A549 (cell line): ENCODE measurements around the gene ASCC2. TPM values are rescaled to one million over a fixed set of nuclear protein-coding genes. Genes with fewer than 3 reads are reported as not detected.

Source experiments
- ATAC-seq, 2 experiments: fragments of 200-7000 bp in 1 of 2; fragments of >200 bp in 1 of 2; cut with Nextera tagmentation in 1 of 2; cut with Tn5 transposase in 1 of 2; 3 replicates each; pipeline versions ENCODE4 v1.8.0 to v1.9.1; 2018 to 2020; ENCODE audit warnings: mild to moderate bottlenecking in 1 of 2, moderate library complexity in 1 of 2
- CTCF ChIA-PET: fragments of 300-600 bp; sonication (Branson Sonifier 250); formaldehyde crosslinking; extraction: SDS; loops from one replicate; lab custom pipeline; 2021; ENCODE audit warnings: antibody characterized with exemption, inconsistent platforms; lab: Yijun Ruan, JAX
- POLR2A ChIA-PET: fragments of 350-600 bp; formaldehyde crosslinking; extraction: SDS; loops from one replicate; lab custom pipeline; 2021; ENCODE audit warnings: antibody characterized with exemption, inconsistent platforms; lab: Yijun Ruan, JAX
- DNase-seq, 2 experiments: peaks; one replicate each; pipeline versions ENCODE4 v3.0.0 to v3.0.0-alpha.2; 2011 to 2016; ENCODE audit warnings: low read depth in 1 of 2, low spot score in 1 of 2
- FAIRE-seq: peaks from 2 replicates; lab custom pipeline; 2011; peaks lifted over from hg19 to GRCh38; lab: Jason Lieb, UNC
- H3K27ac ChIP-seq, 2 experiments: fragments of >200 bp; sonication (Bioruptor Twin); formaldehyde crosslinking; 3 replicates each; pipeline ENCODE4 v1.5.1; 2016 to 2017
- H3K4me1 ChIP-seq: fragments of >200 bp; sonication (Bioruptor Twin); formaldehyde crosslinking; 3 replicates; pipeline ENCODE4 v1.6.1; 2016
- H3K4me2 ChIP-seq: fragments of >200 bp; sonication (Bioruptor Twin); formaldehyde crosslinking; 3 replicates; pipeline ENCODE4 v1.6.1; 2016
- H3K4me3 ChIP-seq: fragments of >200 bp; sonication (Bioruptor Twin); formaldehyde crosslinking; 3 replicates; pipeline ENCODE4 v1.5.1; 2016
- H3K9me3 ChIP-seq: fragments of >200 bp; sonication (Bioruptor Twin); formaldehyde crosslinking; 3 replicates; pipeline ENCODE4 v1.6.1; 2016
- CBX2 ChIP-seq: fragments of 200-600 bp; sonication (generic); IDR thresholded peaks from 2 replicates; pipeline ENCODE4 v1.6.1; 2016; ENCODE audit warnings: low read depth, mild to moderate bottlenecking, borderline replicate concordance
- CHD2 ChIP-seq: fragments of 150-350 bp; IDR thresholded peaks from 2 replicates; pipeline ENCODE4 v1.6.1; 2014; ENCODE audit warnings: low read length; ENCODE audit not compliant: partially characterized antibody
- CHD4 ChIP-seq: fragments of 200-600 bp; sonication (generic); IDR thresholded peaks from 2 replicates; pipeline ENCODE4 v1.6.1; 2016; ENCODE audit warnings: antibody characterized with exemption, mild to moderate bottlenecking, borderline replicate concordance
- E2F6 ChIP-seq: IDR thresholded peaks from 2 replicates; pipeline ENCODE4 v1.6.1; 2012; ENCODE audit warnings: low read depth, borderline replicate concordance
- FOSB ChIP-seq: fragments of 250-450 bp; sonication (Bioruptor Pico); IDR thresholded peaks from 2 replicates; pipeline ENCODE4 v1.5.0; 2020; ENCODE audit warnings: mild to moderate bottlenecking, moderate library complexity
- HDAC2 ChIP-seq: fragments of 200-600 bp; sonication (generic); IDR thresholded peaks from 2 replicates; pipeline ENCODE4 v1.6.1; 2016
- HEYL ChIP-seq: fragments of 250-450 bp; sonication (Bioruptor Pico); IDR thresholded peaks from 2 replicates; pipeline ENCODE4 v1.8.0; 2021; ENCODE audit warnings: mild to moderate bottlenecking, moderate library complexity
- HOXA7 ChIP-seq: fragments of 250-450 bp; sonication (Bioruptor Pico); IDR thresholded peaks from 2 replicates; pipeline ENCODE4 v1.5.0; 2020; ENCODE audit warnings: mild to moderate bottlenecking, moderate library complexity
- JUN ChIP-seq, 2 experiments: fragments of >200 bp; sonication (Bioruptor Twin); formaldehyde crosslinking; IDR thresholded peaks; 2 replicates in 1 of 2; 3 replicates in 1 of 2; pipeline ENCODE4 v1.6.1; 2016 to 2017
- MAFK ChIP-seq: fragments of 450-650 bp; IDR thresholded peaks from 2 replicates; pipeline ENCODE4 v1.6.1; 2014; ENCODE audit not compliant: partially characterized antibody
- MYC ChIP-seq: IDR thresholded peaks from 2 replicates; pipeline ENCODE4 v1.6.1; 2012; ENCODE audit warnings: mild to moderate bottlenecking, inconsistent platforms, low read length, improper control_type of control experiment, borderline replicate concordance
- NFE2L2 ChIP-seq: fragments of 150-350 bp; conservative IDR thresholded peaks from 2 replicates; pipeline ENCODE4 v1.6.1; 2014; ENCODE audit warnings: low read length
- NR3C1 ChIP-seq: fragments of >200 bp; sonication (Bioruptor Twin); formaldehyde crosslinking; IDR thresholded peaks from 3 replicates; pipeline ENCODE4 v1.6.1; 2017
- RARB ChIP-seq: fragments of 250-450 bp; sonication (Bioruptor Pico); IDR thresholded peaks from 2 replicates; pipeline ENCODE4 v1.8.0; 2021; ENCODE audit warnings: mild to moderate bottlenecking, moderate library complexity
- REST ChIP-seq: fragments of 200-600 bp; sonication (generic); IDR thresholded peaks from 2 replicates; pipeline ENCODE4 v1.6.1; 2016; ENCODE audit warnings: antibody characterized with exemption, mild to moderate bottlenecking, moderate library complexity
- RFX5 ChIP-seq: fragments of 450-650 bp; IDR thresholded peaks from 2 replicates; pipeline ENCODE4 v1.7.1; 2014; ENCODE audit warnings: antibody characterized with exemption, mild to moderate bottlenecking, moderate library complexity
- RNF2 ChIP-seq: fragments of 200-600 bp; sonication (generic); IDR thresholded peaks from 2 replicates; pipeline ENCODE4 v1.6.1; 2016; ENCODE audit warnings: low read depth, mild to moderate bottlenecking, antibody characterized with exemption, moderate library complexity, borderline replicate concordance
- SREBF2 ChIP-seq: fragments of 450-650 bp; IDR thresholded peaks from 2 replicates; pipeline ENCODE4 v1.6.1; 2014; ENCODE audit warnings: mild to moderate bottlenecking, moderate library complexity
- ZC3H11A ChIP-seq: fragments of 450-650 bp; IDR thresholded peaks from 2 replicates; pipeline ENCODE4 v1.6.1; 2014; ENCODE audit warnings: antibody characterized with exemption, mild to moderate bottlenecking
- WGBS: methylation state at CpG from one replicate; pipeline ENCODE4 v1.1.6; 2017; ENCODE audit errors: missing lambda C conversion rate; 5-methylcytosine and 5-hydroxymethylcytosine counted together
- polyA plus RNA-seq, 4 experiments: library from polyadenylated mRNA; depleted of rRNA in 3 of 4; stranded (reverse); fragments of >200 nt; fragmentation: RNase III in 1 of 4; extraction: RNeasy Plus Mini Kit Qiagen cat#74134 plus additional on column Dnase treatment in 1 of 4; gene quantifications; 2 replicates in 3 of 4; 3 replicates in 1 of 4; pipeline ENCODE4 v1.2.3, GENCODE V29; 2011 to 2017
- TF ChIP-seq, protein P1 (sequence below): fragments of 250-450 bp; sonication (Bioruptor Pico); IDR thresholded peaks from 2 replicates; pipeline ENCODE4 v1.5.0; 2020; ENCODE audit warnings: low read depth, mild to moderate bottlenecking, moderate library complexity
- TF ChIP-seq, protein P2 (sequence below): fragments of 150-350 bp; IDR thresholded peaks from 2 replicates; pipeline ENCODE4 v1.6.1; 2014; ENCODE audit warnings: low read depth, mild to moderate bottlenecking, low read length
- TF ChIP-seq, protein P3 (sequence below): fragments of >200 bp; sonication (Bioruptor Twin); formaldehyde crosslinking; IDR thresholded peaks from 3 replicates; pipeline ENCODE4 v1.5.1; 2016
- TF ChIP-seq, protein P4 (sequence below): IDR thresholded peaks from 2 replicates; pipeline ENCODE4 v1.6.1; 2012
- TF ChIP-seq, protein P5 (sequence below): fragments of 250-450 bp; sonication (Bioruptor Pico); IDR thresholded peaks from 2 replicates; pipeline ENCODE4 v1.5.0; 2021; ENCODE audit warnings: mild to moderate bottlenecking, moderate library complexity, borderline replicate concordance

Gene ASCC2
- polyA plus RNA-seq, 2 of the 4 experiments (the other 2 are of a cell fraction): 27.2 to 31.6 TPM

DNA sequence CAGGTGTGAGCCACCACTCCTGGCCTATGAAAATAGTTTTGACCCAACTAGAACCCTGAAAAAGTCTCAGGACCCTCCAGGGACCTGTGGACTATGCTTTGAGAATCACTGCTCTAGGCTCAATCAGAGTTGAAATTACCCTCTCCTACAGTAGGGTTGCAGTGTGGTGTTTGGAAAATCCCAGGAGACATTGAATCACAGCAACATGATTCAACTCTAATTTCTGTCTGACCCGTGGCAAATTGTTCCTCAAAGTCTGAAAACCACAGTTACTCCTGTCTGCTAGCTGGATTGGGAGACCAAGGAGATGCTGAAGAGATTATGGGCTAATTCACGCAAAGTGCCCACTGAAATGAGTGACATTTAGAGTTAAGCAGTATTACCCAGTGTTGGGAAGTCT is 39.5 kb upstream of the ASCC2 start:
- no peaks in the 10 kb centered on the region for H3K9me3 ChIP-seq
- peaks cover 3% of the 10 kb centered on the region; the same call in 1 of the 3 replicates for H3K4me1 ChIP-seq
- CTCF ChIA-PET: no interaction called here
- H3K4me3 ChIP-seq: no peak overlapping the region
- 46% methylated on average over 2 of the region's 2 CpGs for WGBS
- TF ChIP-seq RFX5: no peak
- TF ChIP-seq HOXA7 (CRISPR knock-in tag): no peak
- TF ChIP-seq, protein P1, sequence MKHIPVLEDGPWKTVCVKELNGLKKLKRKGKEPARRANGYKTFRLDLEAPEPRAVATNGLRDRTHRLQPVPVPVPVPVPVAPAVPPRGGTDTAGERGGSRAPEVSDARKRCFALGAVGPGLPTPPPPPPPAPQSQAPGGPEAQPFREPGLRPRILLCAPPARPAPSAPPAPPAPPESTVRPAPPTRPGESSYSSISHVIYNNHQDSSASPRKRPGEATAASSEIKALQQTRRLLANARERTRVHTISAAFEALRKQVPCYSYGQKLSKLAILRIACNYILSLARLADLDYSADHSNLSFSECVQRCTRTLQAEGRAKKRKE: no peak
- no peak for TF ChIP-seq FOSB (CRISPR knock-in tag)
- TF ChIP-seq NFE2L2: no peak
- TF ChIP-seq HDAC2: no peak
- TF ChIP-seq, protein P2, sequence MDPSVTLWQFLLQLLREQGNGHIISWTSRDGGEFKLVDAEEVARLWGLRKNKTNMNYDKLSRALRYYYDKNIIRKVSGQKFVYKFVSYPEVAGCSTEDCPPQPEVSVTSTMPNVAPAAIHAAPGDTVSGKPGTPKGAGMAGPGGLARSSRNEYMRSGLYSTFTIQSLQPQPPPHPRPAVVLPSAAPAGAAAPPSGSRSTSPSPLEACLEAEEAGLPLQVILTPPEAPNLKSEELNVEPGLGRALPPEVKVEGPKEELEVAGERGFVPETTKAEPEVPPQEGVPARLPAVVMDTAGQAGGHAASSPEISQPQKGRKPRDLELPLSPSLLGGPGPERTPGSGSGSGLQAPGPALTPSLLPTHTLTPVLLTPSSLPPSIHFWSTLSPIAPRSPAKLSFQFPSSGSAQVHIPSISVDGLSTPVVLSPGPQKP: no peak
- TF ChIP-seq RARB (CRISPR knock-in tag): no peak
- TF ChIP-seq HEYL: no peak
- TF ChIP-seq RNF2: no peak
- TF ChIP-seq CBX2: no peak
- no peak for TF ChIP-seq ZC3H11A
- no peak for TF ChIP-seq SREBF2
- TF ChIP-seq MAFK: no peak
- TF ChIP-seq, protein P3, sequence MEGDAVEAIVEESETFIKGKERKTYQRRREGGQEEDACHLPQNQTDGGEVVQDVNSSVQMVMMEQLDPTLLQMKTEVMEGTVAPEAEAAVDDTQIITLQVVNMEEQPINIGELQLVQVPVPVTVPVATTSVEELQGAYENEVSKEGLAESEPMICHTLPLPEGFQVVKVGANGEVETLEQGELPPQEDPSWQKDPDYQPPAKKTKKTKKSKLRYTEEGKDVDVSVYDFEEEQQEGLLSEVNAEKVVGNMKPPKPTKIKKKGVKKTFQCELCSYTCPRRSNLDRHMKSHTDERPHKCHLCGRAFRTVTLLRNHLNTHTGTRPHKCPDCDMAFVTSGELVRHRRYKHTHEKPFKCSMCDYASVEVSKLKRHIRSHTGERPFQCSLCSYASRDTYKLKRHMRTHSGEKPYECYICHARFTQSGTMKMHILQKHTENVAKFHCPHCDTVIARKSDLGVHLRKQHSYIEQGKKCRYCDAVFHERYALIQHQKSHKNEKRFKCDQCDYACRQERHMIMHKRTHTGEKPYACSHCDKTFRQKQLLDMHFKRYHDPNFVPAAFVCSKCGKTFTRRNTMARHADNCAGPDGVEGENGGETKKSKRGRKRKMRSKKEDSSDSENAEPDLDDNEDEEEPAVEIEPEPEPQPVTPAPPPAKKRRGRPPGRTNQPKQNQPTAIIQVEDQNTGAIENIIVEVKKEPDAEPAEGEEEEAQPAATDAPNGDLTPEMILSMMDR: no peak
- no peak for TF ChIP-seq CHD4
- no peak for TF ChIP-seq MYC
- TF ChIP-seq NR3C1: no peak
- ATAC-seq (no peak), DNase-seq (no peak), FAIRE-seq (no peak)
- POLR2A ChIA-PET: no interaction called here
- H3K27ac ChIP-seq: no peak overlapping the region
- no peak overlapping the region for H3K4me2 ChIP-seq

DNA sequence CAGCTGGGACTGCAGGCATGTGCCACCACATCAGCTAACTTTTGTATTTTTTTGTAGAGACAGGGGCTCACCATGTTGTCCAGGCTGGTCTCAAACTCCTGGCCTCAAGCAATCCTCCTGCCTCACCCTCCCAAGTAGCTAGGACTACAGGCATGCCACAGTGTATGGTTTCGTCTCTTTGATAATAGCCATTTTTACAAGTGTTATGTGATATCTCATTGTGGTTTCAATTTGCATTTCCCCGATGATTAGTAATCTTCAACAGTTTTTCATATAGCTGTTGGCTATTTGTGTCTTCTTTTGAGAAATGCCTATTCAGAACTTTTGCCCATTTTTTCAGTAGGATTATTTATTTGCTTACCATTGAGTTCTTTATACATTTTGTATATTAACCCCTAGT is 35.9 kb upstream of the ASCC2 start:
- ATAC-seq (no peak), FAIRE-seq (no peak), DNase-seq (no peak)
- CTCF ChIA-PET: no interaction called here
- Histone ChIP-seq H3K4me2 (no peak overlapping the region), H3K27ac (no peak overlapping the region), H3K4me1 (no peaks in the 10 kb centered on the region), H3K4me3 (no peak overlapping the region), H3K9me3 (no peaks in the 10 kb centered on the region)
- 83% methylated on average over 2 of the region's 2 CpGs for WGBS
- POLR2A ChIA-PET: no interaction called here
- TF ChIP-seq, protein P4, sequence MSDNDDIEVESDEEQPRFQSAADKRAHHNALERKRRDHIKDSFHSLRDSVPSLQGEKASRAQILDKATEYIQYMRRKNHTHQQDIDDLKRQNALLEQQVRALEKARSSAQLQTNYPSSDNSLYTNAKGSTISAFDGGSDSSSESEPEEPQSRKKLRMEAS: no peak
- no peak for TF ChIP-seq E2F6
- TF ChIP-seq JUN (IDR thresholded peaks at IDR 0.05): no peak
- TF ChIP-seq REST: no peak
- TF ChIP-seq HDAC2: no peak
- TF ChIP-seq, protein P3: no peak
- TF ChIP-seq CHD2: no peak
- TF ChIP-seq, protein P2: no peak
- TF ChIP-seq, protein P5, sequence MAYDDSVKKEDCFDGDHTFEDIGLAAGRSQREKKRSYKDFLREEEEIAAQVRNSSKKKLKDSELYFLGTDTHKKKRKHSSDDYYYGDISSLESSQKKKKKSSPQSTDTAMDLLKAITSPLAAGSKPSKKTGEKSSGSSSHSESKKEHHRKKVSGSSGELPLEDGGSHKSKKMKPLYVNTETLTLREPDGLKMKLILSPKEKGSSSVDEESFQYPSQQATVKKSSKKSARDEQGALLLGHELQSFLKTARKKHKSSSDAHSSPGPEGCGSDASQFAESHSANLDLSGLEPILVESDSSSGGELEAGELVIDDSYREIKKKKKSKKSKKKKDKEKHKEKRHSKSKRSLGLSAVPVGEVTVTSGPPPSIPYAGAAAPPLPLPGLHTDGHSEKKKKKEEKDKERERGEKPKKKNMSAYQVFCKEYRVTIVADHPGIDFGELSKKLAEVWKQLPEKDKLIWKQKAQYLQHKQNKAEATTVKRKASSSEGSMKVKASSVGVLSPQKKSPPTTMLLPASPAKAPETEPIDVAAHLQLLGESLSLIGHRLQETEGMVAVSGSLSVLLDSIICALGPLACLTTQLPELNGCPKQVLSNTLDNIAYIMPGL (CRISPR knock-in tag): no peak
